WTC11 (cell line): ENCODE measurements around the gene GPR150. TPM values are rescaled to one million over a fixed set of nuclear protein-coding genes. Genes with fewer than 3 reads are reported as not detected.

ENCODE experiments used
- ATAC-seq: fragments of 200-7000 bp; cut with Tn5 transposase; 2 replicates; pipeline ENCODE4 v1.10.0; 2021; ENCODE audit warnings: mild to moderate bottlenecking, moderate library complexity
- CTCF ChIA-PET: fragments of 300-600 bp; sonication (Branson Sonifier 250); formaldehyde crosslinking; loops from one replicate; lab custom pipeline; 2021; ENCODE audit warnings: antibody characterized with exemption; lab: Charles Lee
- POLR2A ChIA-PET: fragments of 350-600 bp; sonication (Branson Sonifier 250); formaldehyde crosslinking; loops from one replicate; lab custom pipeline; 2021; ENCODE audit warnings: antibody characterized with exemption; lab: Charles Lee
- DNase-seq: peaks from one replicate; pipeline ENCODE4 v3.0.0; 2021; ENCODE audit warnings: low spot score
- H3K27ac Mint-ChIP-seq: 2 replicates; pipeline ENCODE4 v1.8.0; 2021; ENCODE audit warnings: mixed read lengths
- H3K27me3 Mint-ChIP-seq: 2 replicates; pipeline ENCODE4 v1.8.0; 2021; ENCODE audit warnings: low read depth, mild to moderate bottlenecking, moderate library complexity, mixed read lengths
- H3K36me3 Mint-ChIP-seq: 2 replicates; pipeline ENCODE4 v1.8.0; 2021; ENCODE audit warnings: mixed read lengths
- H3K4me1 Mint-ChIP-seq: 2 replicates; pipeline ENCODE4 v1.8.0; 2022; ENCODE audit warnings: mixed read lengths
- H3K4me3 Mint-ChIP-seq: 2 replicates; pipeline ENCODE4 v1.8.0; 2021; ENCODE audit warnings: mild to moderate bottlenecking, moderate library complexity, mixed read lengths
- H3K9me3 Mint-ChIP-seq: 2 replicates; pipeline ENCODE4 v1.8.0; 2021; ENCODE audit warnings: mixed read lengths
- ATF1 ChIP-seq: sonication (generic); formaldehyde crosslinking; IDR thresholded peaks from 2 replicates; pipeline ENCODE4 v1.8.1; 2023; ENCODE audit warnings: mild to moderate bottlenecking, moderate library complexity, missing genetic modification reagents
- ATF2 ChIP-seq: sonication (generic); formaldehyde crosslinking; IDR thresholded peaks from 2 replicates; pipeline ENCODE4 v1.8.1; 2022; ENCODE audit warnings: low read depth, missing genetic modification reagents, borderline replicate concordance
- ESRRA ChIP-seq: sonication (generic); formaldehyde crosslinking; IDR thresholded peaks from 2 replicates; pipeline ENCODE4 v1.8.1; 2022; ENCODE audit warnings: mild to moderate bottlenecking, missing genetic modification reagents, borderline replicate concordance
- ETV6 ChIP-seq: sonication (generic); formaldehyde crosslinking; IDR thresholded peaks from 2 replicates; pipeline ENCODE4 v1.8.1; 2022; ENCODE audit warnings: mild to moderate bottlenecking, missing genetic modification reagents
- FOXP4 ChIP-seq: sonication (generic); formaldehyde crosslinking; IDR thresholded peaks from 2 replicates; pipeline ENCODE4 v1.8.0; 2022; ENCODE audit warnings: mild to moderate bottlenecking, missing genetic modification reagents
- GTF2I ChIP-seq: fragments of 250-450 bp; sonication (Bioruptor Pico); conservative IDR thresholded peaks from 2 replicates; pipeline ENCODE4 v1.4.0; 2021; ENCODE audit warnings: mild to moderate bottlenecking
- JAZF1 ChIP-seq: fragments of 250-450 bp; sonication (Bioruptor Pico); IDR thresholded peaks from 2 replicates; pipeline ENCODE4 v1.9.0; 2021; ENCODE audit warnings: moderate library complexity, mild to moderate bottlenecking, inconsistent platforms
- NR2C2 ChIP-seq: sonication (generic); formaldehyde crosslinking; IDR thresholded peaks from 2 replicates; pipeline ENCODE4 v1.8.0; 2022; ENCODE audit warnings: mild to moderate bottlenecking, missing genetic modification reagents
- OVOL2 ChIP-seq: fragments of 250-450 bp; sonication (Bioruptor Pico); IDR thresholded peaks from 2 replicates; pipeline ENCODE4 v1.9.0; 2021; ENCODE audit warnings: mild to moderate bottlenecking, borderline replicate concordance
- RELA ChIP-seq: sonication (generic); formaldehyde crosslinking; IDR thresholded peaks from 2 replicates; pipeline ENCODE4 v1.8.1; 2022; ENCODE audit warnings: missing genetic modification reagents, mild to moderate bottlenecking, borderline replicate concordance
- TEAD1 ChIP-seq: sonication (generic); formaldehyde crosslinking; IDR thresholded peaks from 2 replicates; pipeline ENCODE4 v1.8.0; 2022; ENCODE audit warnings: mild to moderate bottlenecking, missing genetic modification reagents
- ZNF263 ChIP-seq: sonication (generic); formaldehyde crosslinking; IDR thresholded peaks from 2 replicates; pipeline ENCODE4 v1.8.1; 2022; ENCODE audit warnings: low read depth, mild to moderate bottlenecking, moderate library complexity, missing genetic modification reagents
- ZNF423 ChIP-seq: fragments of 250-450 bp; sonication (Bioruptor Pico); IDR thresholded peaks from 2 replicates; pipeline ENCODE4 v2.1.2; 2022; ENCODE audit warnings: mild to moderate bottlenecking, moderate library complexity
- ZNF671 ChIP-seq: fragments of 250-450 bp; sonication (Bioruptor Pico); IDR thresholded peaks from 2 replicates; pipeline ENCODE4 v1.8.0; 2021; ENCODE audit warnings: mild to moderate bottlenecking
- total RNA-seq: library from RNA; stranded (reverse); gene quantifications from 3 replicates; pipeline ENCODE4 v1.2.3, GENCODE V29; 2021
- TF ChIP-seq, protein P1 (sequence below): fragments of 250-450 bp; sonication (Bioruptor Pico); conservative IDR thresholded peaks from 2 replicates; pipeline ENCODE4 v1.9.0; 2021; ENCODE audit warnings: mild to moderate bottlenecking
- TF ChIP-seq, protein P2 (sequence below): fragments of 250-450 bp; sonication (Bioruptor Pico); IDR thresholded peaks from 2 replicates; pipeline ENCODE4 v1.9.0; 2021; ENCODE audit warnings: mild to moderate bottlenecking, borderline replicate concordance

Gene GPR150
- total RNA-seq, 1 experiment from 2014 or later = 0.13 TPM

DNA sequence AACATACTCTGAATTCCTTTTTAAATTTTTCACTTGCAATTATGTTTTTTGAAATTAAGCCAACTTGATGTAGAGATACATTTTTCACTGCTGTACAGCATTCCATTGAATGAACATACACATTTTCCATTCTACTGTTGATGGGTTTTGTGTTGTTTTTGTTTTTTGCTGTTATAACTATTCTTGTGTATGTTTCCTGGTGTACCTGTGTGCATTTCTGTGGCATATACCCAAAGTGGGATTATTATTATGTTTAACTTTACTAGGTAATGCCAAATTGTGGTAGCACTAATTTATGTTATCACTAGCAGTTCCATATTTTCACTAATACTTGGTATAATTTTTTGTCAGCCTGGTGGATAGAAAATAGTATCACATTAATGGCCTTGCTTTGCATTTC, 29.4 kb downstream of the GPR150 start (continued):
- TF ChIP-seq ATF2 (CRISPR knock-in tag) (no peak), ZNF263 (CRISPR knock-in tag) (no peak), FOXP4 (CRISPR knock-in tag) (no peak), ESRRA (CRISPR knock-in tag) (no peak), TEAD1 (CRISPR knock-in tag) (no peak), ZNF423 (CRISPR knock-in tag) (no peak), NR2C2 (no peak), GTF2I (CRISPR knock-in tag) (no peak), ZNF671 (no peak)

DNA sequence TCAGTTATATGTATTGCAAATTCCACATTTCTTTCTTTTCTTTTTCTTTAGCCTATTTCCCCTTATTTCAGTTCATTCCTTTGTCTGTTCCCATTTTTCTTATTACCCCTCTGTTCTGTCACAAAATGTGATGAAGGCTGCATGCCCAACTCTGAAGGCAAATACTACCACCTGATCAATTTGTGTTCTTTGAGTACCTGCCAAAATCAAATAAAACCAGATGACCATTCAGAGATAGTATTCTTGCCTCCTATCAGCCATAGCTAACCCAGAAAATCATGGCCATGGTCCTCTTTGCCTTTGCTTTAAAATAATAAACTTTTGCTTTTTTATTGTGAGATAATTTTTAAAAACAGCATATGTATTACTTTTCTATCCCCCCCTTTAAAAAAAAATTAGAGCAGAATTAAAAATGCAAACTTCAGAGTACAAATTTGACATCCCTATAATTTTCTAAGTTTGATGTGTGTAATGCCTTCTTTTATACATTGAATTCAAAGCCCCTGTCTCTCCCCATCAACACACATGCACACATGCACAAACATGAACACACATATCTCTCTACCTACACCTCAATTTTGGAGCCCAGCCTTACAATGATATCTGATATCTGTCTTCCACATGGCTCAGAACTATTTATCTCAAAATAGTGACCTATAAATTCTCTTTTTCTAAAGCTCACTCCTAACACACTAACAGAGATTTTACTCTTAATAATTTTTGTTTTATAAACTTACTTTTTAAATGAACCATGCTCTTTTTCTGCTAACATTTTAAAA, 30.1 kb downstream of the GPR150 start:
- no peak for TF ChIP-seq OVOL2 (CRISPR knock-in tag)
- TF ChIP-seq, protein P1, sequence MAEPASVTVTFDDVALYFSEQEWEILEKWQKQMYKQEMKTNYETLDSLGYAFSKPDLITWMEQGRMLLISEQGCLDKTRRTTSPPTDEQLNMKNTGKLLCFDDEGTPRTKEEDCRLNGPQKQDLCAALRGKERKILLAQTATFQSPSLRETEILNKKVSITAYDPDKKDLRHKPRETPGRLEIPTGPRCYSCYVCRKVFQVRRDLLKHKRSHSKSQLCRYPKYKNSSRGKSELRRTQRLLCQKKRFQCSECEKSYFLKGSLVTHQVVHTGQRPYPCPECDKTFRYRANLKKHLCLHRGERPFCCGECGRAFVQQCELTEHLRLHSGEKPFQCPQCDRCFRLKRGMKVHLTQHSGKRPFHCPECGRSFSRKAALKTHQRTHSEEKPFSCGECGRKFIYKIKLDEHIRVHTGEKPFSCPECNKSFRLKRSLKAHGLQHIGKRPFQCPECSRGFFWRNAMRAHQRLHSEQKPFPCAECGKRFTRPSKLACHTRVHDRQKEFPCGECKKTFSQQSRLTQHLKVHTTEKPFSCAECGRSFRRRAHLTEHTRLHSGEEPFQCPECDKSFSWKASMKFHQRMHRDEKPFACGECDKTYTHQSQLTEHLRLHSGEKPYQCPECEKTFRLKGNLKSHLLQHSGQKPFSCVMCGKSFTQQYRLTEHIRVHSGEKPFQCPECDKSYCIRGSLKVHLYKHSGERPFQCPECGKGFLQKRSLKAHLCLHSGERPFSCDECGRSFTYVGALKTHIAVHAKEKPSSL (CRISPR knock-in tag) = no peak
- no peak for TF ChIP-seq ATF1 (CRISPR knock-in tag)
- no peak for TF ChIP-seq JAZF1 (CRISPR knock-in tag)
- TF ChIP-seq ETV6 (CRISPR knock-in tag) = no peak
- TF ChIP-seq RELA (CRISPR knock-in tag) = no peak
- TF ChIP-seq, protein P2, sequence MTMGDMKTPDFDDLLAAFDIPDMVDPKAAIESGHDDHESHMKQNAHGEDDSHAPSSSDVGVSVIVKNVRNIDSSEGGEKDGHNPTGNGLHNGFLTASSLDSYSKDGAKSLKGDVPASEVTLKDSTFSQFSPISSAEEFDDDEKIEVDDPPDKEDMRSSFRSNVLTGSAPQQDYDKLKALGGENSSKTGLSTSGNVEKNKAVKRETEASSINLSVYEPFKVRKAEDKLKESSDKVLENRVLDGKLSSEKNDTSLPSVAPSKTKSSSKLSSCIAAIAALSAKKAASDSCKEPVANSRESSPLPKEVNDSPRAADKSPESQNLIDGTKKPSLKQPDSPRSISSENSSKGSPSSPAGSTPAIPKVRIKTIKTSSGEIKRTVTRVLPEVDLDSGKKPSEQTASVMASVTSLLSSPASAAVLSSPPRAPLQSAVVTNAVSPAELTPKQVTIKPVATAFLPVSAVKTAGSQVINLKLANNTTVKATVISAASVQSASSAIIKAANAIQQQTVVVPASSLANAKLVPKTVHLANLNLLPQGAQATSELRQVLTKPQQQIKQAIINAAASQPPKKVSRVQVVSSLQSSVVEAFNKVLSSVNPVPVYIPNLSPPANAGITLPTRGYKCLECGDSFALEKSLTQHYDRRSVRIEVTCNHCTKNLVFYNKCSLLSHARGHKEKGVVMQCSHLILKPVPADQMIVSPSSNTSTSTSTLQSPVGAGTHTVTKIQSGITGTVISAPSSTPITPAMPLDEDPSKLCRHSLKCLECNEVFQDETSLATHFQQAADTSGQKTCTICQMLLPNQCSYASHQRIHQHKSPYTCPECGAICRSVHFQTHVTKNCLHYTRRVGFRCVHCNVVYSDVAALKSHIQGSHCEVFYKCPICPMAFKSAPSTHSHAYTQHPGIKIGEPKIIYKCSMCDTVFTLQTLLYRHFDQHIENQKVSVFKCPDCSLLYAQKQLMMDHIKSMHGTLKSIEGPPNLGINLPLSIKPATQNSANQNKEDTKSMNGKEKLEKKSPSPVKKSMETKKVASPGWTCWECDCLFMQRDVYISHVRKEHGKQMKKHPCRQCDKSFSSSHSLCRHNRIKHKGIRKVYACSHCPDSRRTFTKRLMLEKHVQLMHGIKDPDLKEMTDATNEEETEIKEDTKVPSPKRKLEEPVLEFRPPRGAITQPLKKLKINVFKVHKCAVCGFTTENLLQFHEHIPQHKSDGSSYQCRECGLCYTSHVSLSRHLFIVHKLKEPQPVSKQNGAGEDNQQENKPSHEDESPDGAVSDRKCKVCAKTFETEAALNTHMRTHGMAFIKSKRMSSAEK (CRISPR knock-in tag) = no peak
- no peak for ATAC-seq
- Mint-ChIP-seq H3K36me3 (peaks cover 4% of the 10 kb centered on the region; the same call in 1 of the 2 replicates), H3K4me3 (no peak overlapping the region), H3K4me1 (0 out of 2 replicates have a peak, but pooled peaks cover 7% of the 10 kb centered on the region), H3K9me3 (no peaks in the 10 kb centered on the region), H3K27ac (no peak overlapping the region), H3K27me3 (no peaks in the 10 kb centered on the region)
- CTCF ChIA-PET = no interaction called here
- no peak for DNase-seq
- POLR2A ChIA-PET = no interaction called here
